HL-60/S4 treated with phorbol 12-myristate 13-acetate at 8.2 ng/mL for 4 days and 3 days (cell line): ENCODE data around the gene CKLF.

Experiments used
- in situ Hi-C: fragments of 300-500 bp; cut with MboI; formaldehyde crosslinking; loops from 2 replicates; pipeline ENCODE4 v1.15.0; 2022; ENCODE audit warnings: low sequenced_read_pairs

CKLF gene

DNA sequence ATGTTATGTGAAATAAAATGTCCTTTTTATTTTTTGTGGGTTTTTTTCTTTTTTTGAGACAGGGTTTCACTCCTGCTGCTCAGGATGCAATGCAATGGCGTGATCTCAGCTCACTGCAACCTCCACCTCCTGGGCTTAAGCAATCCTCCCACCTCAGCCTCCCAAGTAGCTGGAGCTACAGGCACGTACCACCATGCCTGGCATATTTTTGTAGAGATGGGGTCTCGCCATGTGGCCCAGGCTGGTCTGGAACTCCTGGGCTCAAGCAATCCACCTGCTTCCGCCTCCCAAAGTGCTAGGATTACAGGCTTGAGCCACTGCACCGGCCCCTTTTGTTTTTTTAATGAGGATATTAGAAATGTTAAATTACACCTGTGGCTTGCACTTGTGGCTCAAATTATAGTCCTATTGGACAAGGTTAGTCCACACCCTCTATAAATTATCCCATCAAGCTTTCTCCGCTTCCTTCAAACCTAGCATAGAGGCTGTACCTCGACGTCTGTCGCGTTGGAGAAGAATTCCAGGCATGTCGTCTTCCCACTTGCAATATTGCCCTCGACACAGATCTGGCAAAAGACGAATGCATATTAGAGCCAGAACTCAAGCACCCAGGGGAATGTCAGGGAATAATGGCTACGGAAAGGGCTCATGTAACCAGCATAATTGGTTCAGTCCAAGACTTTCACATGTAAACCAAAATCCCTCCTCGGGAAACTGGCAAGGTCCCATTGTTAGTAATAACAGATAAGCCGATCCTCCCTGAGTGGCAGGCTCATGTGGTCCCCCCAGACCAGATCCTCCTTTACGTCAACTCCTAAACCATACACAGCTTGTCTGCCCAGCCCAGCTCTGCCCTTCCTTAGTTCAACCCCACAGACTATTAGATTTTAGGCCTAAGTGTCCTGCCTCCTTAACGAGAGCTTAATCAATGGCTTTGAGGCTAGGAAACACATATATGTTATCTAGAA lies 10.7 kb upstream of the CKLF start:
- in situ Hi-C loops: no loop called here

DNA sequence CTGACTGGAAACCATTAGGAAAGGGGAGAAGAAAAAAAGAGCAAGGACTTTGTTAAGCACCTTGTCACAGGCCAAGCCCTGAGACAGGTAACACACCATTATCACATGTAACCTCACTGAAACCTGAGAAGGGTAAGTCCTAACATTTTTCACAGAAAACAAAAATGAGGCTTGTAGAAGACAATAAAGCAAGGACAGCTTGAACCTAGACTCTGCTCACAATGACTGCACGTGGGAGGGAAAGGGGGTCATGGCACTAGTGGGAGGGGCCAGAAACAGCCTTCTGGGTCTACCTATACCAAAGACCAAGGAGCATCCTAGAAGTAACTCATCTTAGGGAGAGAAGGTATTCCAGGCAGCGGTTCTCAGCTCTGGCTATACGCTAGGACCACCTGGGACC lies 10.0 kb upstream of the CKLF start:
- in situ Hi-C loops: no loop called here

DNA sequence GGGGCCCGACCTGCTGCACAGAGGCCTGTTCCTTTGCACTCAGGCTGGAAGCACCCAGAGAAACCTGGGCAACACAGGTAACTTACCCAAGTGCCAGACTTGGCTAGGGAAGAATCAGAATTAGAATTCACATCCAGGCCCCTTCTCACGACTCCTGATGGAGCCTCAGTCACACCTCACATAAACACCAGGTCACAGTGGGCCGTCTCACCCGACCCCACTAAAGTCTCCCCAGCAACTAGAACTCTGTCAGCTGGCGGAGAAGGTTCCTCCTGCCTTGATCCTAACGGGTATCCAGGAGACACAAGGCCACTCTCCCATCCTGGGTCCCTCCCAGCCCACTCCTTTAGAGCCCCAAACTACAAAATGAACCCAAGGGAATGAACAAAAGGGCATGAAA lies 8.8 kb upstream of the CKLF start:
- in situ Hi-C loops: no loop called here

DNA sequence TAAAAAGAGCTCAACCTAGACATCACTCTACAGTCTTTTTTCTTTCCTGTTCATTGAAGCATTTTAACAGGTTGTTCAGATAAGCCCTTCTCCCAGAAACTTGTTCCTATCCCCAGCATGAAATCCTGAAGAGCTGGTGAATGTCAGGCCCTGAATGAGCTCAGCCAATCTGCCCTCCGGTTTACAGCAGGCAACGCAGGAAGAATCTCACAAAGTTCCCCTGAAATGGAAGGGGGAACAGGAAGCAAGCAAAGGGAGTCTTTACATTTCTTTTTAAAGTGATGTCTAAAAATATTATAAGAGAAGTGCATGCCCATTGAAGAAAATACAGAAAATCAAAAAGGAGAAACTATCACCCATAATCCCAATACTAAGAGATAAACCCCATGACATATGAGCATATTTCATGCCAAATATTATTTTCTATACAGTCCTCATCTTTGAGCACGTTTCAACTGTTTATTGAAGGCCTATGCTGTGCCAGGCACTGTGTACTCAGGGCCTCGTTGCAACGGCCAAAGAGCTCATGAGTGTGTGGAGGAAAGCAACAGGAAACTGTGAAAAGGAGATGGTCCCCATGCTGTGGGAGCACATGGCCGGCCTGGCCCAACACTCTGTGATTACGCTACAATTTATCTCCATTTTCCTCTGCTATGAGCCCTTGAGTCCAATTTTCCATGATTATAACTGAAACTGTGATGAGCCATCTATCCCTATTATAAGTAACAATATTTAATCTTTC lies 8.2 kb upstream of the CKLF start:
- in situ Hi-C loops: no loop called here

DNA sequence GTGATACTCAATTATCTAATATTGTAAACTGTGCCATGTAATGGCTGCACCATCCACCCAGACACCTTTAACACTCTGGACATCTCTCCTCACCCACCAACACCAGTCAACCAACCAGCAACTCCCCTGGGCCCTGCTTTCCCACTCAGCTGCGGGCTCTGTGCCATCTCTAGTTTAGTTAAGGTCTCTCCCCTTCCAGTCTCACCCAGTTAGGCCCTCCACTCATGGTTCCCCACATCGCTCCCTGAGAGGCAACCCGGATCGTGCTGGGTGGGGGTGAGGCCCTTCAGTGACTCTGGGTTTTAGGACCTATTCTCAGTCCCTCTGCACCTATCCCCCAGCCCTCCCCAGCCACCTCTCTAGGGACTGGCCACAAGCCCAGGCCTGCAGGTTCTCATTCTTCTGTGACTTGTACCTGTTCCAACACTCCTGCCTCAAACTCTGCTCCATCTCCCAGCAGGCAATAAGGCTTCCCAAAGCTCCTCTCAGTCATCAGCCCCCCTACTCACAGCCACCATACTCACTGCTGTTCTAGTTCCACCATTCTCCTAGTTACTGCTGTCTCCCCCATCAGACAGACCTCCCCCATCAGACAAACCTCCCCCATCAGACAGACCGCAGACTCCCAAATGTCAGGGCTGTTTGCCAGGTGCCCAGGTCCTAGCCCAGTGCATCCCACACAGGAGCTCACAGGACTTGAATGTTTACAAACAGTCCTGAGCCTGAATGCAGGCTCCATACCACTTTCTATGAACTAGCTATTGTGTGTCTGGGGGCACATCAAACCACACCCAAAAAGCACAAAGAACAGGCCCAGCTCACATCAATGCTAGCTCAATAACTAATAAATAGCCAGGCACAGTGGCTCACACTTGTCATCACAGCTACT lies 5.0 kb upstream of the CKLF start:
- in situ Hi-C loops: no loop called here

DNA sequence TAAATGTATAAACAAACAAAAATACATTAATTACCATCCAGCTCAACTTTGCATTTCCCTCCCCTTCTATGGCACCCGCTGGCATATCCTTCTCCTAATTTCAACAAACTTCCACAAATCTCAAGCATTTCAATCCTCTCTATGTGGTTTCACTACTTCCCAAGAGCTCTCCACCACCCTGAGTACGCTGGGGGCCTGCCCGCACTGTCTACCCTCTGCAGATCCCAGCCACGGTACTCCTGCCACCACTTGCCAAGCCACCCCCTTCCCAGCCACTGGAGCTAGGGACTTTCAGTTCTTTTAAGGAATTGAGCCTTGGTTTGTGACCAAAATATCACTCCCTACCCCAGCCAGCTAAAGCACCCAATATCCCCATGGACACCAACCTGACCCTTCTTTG lies 4.3 kb upstream of the CKLF start:
- in situ Hi-C loops: no loop called here

DNA sequence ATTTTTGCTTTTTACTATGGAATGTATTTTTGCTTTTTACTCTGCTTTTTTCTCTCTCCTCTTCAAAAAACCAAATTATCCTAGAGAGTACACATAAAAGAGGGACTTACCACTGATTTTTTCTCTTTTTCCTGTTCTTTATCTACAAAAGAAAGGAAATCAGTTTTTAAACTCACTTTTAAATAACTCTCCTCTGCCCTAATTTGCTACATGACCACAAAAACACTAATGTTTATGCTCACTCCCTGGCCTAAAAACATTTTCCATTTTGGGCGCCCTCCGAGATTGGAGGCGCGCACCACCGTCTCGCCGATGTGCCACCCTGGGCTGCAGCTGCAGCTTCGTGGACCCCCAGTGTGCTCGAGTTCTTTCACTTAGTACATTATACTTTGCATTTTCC lies 3.5 kb upstream of the CKLF start:
- in situ Hi-C loops: no loop called here

DNA sequence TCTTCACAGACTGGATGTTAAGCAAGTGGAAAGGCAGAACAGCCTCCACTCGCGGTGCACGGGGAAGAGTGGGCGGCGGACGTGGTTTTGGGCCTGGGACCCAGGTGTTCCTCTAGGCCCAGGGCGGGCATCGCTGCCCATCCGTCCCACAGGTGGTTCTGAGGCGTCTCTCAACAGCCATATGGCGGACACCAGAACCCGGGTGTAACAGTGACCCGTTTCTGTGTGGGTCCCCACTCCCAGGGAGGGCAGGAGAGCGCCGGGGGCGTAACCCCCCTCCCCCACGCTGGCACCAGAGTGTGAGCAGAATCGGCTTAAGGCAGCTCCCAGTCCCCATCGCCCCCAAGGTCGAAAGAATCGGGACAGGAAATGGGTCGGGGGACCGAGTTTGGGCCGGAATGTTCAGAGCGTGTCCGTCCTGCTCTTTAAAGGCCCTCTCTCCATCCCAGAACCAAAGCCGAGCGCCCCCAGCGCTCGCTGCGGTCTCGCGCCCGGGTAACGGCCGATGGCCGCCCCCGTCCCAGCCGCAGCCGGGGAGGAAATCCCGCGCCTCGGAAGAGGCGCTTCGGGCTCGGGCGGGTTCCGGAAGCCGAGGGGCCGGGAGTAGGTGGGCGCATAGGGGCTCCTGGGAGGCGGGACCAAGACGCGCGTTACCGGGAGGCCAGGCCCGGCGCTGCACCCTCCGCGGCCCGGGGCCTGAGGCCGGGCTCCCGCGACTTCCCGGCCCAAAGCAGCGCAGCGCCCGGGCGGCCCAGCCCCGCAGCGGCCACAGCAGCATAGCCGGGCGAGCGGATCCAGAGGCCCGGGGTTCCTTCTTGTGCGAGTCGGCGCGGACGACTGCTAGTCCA lies 2.9 kb upstream of the CKLF start, which contains the start of gene TK2:
TK2 (minus strand) TSS at position 839 of the 848 bp plus-strand sequence; CDS start at position 778, 61 bp downstream.
- in situ Hi-C loops: no loop called here

DNA sequence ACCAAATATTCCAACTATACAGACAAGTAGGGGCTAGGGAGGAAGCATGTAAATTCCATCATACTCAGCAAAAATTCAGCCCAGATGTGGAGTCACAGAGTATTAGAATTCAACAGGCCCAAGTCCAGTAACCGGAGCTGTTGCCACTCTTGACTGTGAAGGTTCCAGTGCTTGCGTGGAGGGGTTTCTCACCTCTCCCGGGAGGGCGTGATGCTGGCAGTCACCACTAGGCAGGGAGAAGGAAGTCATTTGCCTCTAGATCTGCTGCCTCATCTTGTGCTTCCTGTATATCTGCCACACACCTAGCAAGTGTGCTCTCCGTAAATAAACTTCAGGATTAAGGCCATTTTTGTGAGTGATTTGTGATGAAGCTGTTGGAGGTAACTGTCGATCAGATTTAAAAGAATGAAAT lies 1.0 kb upstream of the CKLF start:
- in situ Hi-C loops: no loop called here

DNA sequence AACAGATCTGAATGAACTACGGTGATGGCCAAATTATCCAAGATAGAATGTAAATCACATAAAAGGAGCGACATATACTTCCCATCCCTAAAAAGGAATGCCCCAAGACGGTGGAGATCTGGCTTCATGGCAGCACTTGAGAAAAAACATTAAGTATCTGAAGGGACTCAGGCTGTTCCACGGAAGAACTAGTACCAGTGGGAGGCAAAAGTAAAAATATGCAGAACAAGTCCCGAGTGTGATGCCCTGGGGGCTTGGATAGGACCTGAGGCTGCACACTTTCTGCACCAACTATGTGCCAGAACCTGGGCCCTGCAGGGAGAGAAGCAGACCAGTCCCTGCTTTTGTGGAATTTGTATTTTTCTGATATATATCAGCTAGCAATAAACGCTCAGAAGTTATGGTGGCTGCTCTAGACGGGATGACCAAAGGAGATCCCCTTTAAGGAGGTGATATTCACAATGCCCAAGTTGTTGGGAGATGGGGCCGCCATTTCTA lies 539 bp upstream of the CKLF start:
- in situ Hi-C loops: no loop called here

DNA sequence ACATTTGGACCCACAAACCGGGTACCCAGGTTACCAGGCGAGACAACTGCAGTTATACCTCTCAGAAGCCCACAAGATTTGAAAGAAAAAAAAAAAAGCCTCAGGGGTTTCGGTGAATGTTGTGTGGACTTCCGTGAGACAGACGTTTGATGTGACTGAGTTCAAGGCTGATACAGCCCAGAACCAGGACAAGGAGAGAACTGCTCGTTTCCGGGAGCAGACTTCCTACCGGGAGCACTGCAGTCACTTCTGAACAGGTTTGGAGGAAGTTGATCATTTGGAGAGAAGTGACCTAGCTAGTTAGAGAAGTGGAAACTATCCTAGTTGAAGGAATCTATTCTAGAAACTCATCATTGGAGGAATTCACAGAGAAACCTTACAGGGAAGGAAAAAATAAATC lies 847 bp downstream of the CKLF start:
- in situ Hi-C loops: no loop called here

DNA sequence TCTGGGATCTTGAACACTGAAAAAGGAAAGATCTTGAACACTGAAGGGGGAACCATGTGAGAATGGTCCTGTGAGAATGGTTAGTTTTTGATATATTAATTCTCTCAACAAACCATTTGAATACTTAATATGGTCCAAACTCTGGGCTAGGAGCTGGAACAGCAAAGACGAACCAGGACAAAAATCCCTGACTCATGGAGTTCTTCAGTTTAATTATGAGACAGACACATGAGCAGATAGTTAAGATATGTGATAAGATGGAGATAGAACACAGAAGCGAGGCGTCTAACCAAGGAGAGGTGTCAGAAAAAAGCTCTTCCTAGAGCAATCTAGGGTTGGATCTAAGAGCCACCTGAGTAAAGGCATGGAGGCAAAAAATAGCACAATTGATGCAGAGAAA lies 1.6 kb downstream of the CKLF start:
- in situ Hi-C loops: no loop called here

DNA sequence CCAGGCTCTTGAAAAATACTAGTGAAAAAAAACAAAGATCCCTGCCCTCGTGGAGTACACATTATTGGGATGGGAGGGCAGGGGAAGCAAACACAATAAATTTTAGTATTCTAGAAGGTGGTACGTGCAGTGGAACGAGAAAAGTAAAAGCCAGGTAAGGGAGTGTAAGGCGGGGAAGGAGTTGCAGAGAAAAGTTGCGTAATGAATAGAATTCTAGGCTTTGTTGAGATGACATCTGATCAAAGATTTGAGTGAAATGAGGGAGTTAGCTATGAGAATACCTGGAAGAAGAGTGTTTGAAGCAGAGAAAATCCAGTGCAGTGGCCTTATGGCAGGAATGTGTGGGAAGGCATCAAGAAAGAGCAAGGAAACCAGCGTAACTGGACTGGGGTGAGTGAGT lies 2.1 kb downstream of the CKLF start:
- in situ Hi-C loops: no loop called here

DNA sequence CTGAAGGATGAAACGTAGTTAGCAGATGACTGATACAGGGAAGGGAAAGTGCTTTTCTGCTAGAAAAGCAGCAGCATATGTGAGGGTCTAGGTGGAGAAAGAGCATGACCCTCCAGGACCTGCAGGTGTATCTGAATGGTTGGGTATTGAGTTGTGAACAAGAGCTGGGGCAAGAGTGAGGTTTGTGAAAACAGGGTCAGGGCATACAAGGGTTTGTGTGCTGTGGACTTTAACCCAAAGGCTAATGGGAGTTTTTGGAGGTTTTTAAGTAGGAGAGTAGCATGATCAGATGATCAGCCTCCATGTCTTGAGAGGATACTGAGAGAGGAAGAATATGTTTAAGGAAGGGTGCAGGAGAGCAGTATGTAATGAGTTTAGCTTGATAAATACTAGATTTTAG lies 7.7 kb downstream of the CKLF start:
- in situ Hi-C loops: no loop called here

DNA sequence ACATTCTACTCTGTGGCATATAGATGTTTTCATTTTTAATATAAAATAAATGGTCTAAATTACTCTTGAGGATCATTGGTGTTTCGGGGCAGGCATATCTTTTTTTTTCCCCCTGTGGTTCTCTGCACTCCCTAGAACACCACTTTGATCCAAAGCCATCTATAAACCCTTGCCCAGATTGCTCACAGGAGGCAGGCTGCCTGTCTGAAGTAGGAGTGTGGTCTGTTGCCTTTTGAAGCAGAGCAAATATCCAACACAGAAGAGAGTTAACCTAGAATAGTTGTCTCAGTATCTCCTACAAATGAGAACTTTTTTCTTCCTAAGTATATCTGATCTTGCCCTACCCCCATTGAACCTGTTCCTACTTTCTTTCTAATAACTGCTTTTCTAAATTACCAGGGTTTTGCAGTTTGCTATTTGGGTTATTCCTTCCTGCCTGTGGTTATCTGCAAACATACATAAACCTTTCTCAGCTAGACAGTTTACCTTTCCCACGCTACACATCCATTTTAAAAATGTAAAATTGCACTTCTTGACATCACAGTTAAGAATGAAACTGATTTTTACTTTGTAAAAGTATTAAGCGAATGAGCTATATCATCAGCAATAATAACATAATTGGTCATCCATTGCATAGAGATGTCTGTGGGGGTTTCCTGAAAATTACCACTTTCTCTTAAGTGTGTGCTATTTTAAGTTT lies 9.2 kb downstream of the CKLF start:
- in situ Hi-C loops: no loop called here

DNA sequence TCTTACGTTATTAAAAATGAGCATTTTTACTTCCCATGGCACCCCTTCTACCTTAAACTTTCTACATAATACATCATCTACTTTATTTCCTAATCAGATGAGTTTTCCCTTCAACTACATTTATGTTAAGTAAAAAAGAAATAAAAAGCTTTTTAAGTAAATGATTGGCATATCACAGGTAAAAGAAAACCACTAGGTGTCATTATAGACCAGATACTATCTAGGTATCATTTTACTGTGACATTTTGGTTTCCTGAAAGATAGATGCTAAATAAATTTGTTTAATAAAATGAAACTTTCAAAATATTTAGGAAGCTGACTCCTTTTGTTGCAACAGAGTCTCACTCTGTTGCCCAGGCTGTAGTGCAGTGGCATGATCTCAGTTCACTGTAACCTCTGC lies 10.0 kb downstream of the CKLF start:
- in situ Hi-C loops: no loop called here

DNA sequence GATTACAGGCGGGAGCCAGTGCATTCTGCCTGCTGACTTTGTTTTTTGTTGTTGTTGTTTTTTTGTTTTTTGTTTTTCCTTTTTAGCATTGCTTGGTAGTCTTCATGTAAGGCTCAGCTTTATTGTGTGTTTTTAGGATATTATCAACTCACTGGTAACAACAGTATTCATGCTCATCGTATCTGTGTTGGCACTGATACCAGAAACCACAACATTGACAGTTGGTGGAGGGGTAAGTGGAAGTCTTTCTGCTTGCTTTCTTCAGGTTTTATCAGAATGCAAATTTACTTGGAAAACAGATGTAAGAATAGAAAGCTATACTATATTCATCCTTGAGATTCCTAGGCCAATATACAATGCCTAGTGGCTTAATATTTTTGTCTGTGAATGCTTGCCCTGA lies 10.6 kb downstream of the CKLF start:
- in situ Hi-C loops: no loop called here

DNA sequence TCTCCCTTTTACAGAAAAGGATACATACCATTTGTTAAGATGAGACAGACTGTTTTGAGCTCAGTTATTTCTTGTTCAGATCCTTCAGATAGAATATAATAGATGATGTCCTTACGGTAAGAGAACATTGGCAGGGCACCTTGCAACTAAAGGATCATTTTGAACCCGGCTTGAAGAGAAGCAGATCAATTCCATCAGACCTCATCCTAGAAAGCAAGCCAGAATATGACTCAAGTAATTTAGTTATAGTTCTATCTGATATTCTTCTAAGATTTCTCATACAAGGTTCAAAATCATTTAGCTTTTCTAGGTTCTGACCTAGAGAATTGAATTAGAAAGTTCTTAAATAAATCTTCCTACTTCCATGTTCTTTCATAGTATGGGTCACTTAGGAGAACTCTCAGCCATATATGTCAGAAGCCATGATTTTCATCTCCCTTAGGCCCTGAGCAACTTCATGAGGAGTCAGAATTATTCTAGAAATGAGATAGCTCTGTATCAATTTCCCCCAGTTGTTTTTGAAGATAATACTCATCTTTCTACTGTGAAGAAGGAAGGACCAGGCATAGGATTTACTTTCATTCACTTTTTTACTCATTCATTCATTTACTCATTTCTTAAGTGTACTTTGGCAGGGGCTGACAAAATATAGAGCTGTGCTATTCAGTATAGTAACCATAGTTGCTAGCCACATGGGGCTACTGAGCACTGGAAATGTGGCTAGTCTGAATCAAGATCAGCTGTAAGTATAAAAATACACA lies 11.4 kb downstream of the CKLF start:
- in situ Hi-C loops: no loop called here
